Mesenchymal stem cell (in vitro differentiated cells and primary cell): Measurements from ENCODE around the gene MAL. TPM values are rescaled to one million over a fixed set of nuclear protein-coding genes. Genes with fewer than 3 reads are reported as not detected.

Source experiments
- small RNA-seq: library from polyadenylated mRNA; stranded (forward); fragments of <200 nt; extraction: miRNeasy Mini kit (QIAGEN cat#:217004); gene quantifications from one replicate; pipeline ENCODE3, GENCODE V24; 2013; ENCODE audit warnings: low read depth

The MAL gene

Small RNA genes lying within 50 kb of the gene (small RNA-seq; reads per million reads assigned to genes)
- not detected for gene RN7SL575P
